Right lobe of liver (tissue), 4 donors: ENCODE data around the gene ARSG.

Experiments
- POLR2A ChIP-seq: fragments of 450-650 bp; IDR thresholded peaks from one replicate; pipeline ENCODE4 v1.6.1; 2017; ENCODE audit warnings: antibody characterized with exemption, mild to moderate bottlenecking
- TF ChIP-seq, protein P1 (sequence below), 4 donors: fragments of 200-600 bp in 3 of 4; fragments of 450-650 bp in 1 of 4; IDR thresholded peaks; one replicate each; pipeline versions ENCODE4 v1.5.1 to v1.8.0; 2016 to 2022; ENCODE audit warnings: antibody characterized with exemption in 4 of 4, mild to moderate bottlenecking in 2 of 4
- donor health status: DM: no; HTN: no; CAD: no.
- donor health status: DM: no; HTN: no; CAD: no.
- donor health status: DM: no; HTN: yes; CAD: no.

GRCh38 chr17:68417317-68417716 lies 126.0 kb downstream of the ARSG start:
- TF ChIP-seq, protein P1, sequence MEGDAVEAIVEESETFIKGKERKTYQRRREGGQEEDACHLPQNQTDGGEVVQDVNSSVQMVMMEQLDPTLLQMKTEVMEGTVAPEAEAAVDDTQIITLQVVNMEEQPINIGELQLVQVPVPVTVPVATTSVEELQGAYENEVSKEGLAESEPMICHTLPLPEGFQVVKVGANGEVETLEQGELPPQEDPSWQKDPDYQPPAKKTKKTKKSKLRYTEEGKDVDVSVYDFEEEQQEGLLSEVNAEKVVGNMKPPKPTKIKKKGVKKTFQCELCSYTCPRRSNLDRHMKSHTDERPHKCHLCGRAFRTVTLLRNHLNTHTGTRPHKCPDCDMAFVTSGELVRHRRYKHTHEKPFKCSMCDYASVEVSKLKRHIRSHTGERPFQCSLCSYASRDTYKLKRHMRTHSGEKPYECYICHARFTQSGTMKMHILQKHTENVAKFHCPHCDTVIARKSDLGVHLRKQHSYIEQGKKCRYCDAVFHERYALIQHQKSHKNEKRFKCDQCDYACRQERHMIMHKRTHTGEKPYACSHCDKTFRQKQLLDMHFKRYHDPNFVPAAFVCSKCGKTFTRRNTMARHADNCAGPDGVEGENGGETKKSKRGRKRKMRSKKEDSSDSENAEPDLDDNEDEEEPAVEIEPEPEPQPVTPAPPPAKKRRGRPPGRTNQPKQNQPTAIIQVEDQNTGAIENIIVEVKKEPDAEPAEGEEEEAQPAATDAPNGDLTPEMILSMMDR (IDR thresholded peaks at IDR 0.05), result no peak
- TF ChIP-seq POLR2A, result no peak
